GM12878 (cell line): ENCODE data around the gene PTCD2. TPM values are rescaled to one million over a fixed set of nuclear protein-coding genes. Genes with fewer than 3 reads are reported as not detected.
A peak's percentile ranks its signal among the peaks of the same experiment; 100 is the strongest.

Source experiments
- ATAC-seq: fragments of 200-7000 bp; cut with Tn5 transposase; 3 replicates; pipeline ENCODE4 v1.9.1; 2020; ENCODE audit warnings: mild to moderate bottlenecking, moderate library complexity
- BruUV-seq: library from RNA; stranded (reverse); fragments of 400-500 nt; replicated peaks from 2 replicates; lab custom pipeline; 2021; lab: Mats Ljungman, UMichigan
- CTCF ChIA-PET: fragments of 300-600 bp; sonication (Branson Sonifier 250); formaldehyde crosslinking; extraction: SDS; loops from one replicate; lab custom pipeline; 2021; ENCODE audit warnings: inconsistent platforms; lab: Yijun Ruan, JAX
- POLR2A ChIA-PET: fragments of 350-600 bp; formaldehyde crosslinking; extraction: SDS; loops from one replicate; lab custom pipeline; 2021; ENCODE audit warnings: inconsistent platforms; lab: Charles Lee
- RAD21 ChIA-PET: fragments of 300-600 bp; sonication (Branson Sonifier 250); formaldehyde crosslinking; loops from one replicate; lab custom pipeline; 2023; ENCODE audit warnings: antibody characterized with exemption; ENCODE audit not compliant: unreplicated experiment; lab: Charles Lee
- SMC1A ChIA-PET: fragments of 300-600 bp; sonication (Branson Sonifier 250); formaldehyde crosslinking; loops from one replicate; lab custom pipeline; 2023; ENCODE audit not compliant: unreplicated experiment, uncharacterized antibody; lab: Charles Lee
- DNase-seq: peaks from one replicate; pipeline ENCODE4 v3.0.0-alpha.2; 2011; ENCODE audit warnings: low read depth, low spot score
- FAIRE-seq: peaks from 3 replicates; lab custom pipeline; 2011; peaks lifted over from hg19 to GRCh38; lab: Jason Lieb, UNC
- H2AFZ ChIP-seq: 2 replicates; pipeline ENCODE4 v1.6.0; 2011; ENCODE audit warnings: low read depth, low read length, control low read depth; ENCODE audit not compliant: control insufficient read depth
- H3K27ac ChIP-seq: 2 replicates; pipeline ENCODE4 v1.5.1; 2011; ENCODE audit warnings: control low read depth; ENCODE audit not compliant: control insufficient read depth, insufficient read depth
- H3K27me3 ChIP-seq, 2 experiments: replicated peaks in 1 of 2; 2 replicates each; pipeline versions ENCODE4 v1.6.0 to v1.6.1; 2011; ENCODE audit warnings: low read length in 1 of 2; ENCODE audit not compliant: control insufficient read depth in 2 of 2, insufficient read depth in 2 of 2
- H3K36me3 ChIP-seq, 2 experiments: 2 replicates each; pipeline ENCODE4 v1.5.1; 2011; ENCODE audit warnings: low read length in 1 of 2; ENCODE audit not compliant: control insufficient read depth in 2 of 2, insufficient read depth in 2 of 2
- H3K4me1 ChIP-seq: 2 replicates; pipeline ENCODE4 v1.6.1; 2011; ENCODE audit warnings: mild to moderate bottlenecking, low read length, moderate library complexity, mixed read lengths; ENCODE audit not compliant: control insufficient read depth, insufficient read depth
- H3K4me2 ChIP-seq: 2 replicates; pipeline ENCODE4 v1.6.0; 2011; ENCODE audit warnings: control low read depth; ENCODE audit not compliant: control insufficient read depth, insufficient read depth
- H3K4me3 ChIP-seq: fragments of 200-600 bp; sonication (generic); 2 replicates; pipeline ENCODE4 v1.5.1; 2016
- H3K79me2 ChIP-seq: 2 replicates; pipeline ENCODE4 v1.6.0; 2011; ENCODE audit warnings: low read length; ENCODE audit not compliant: control insufficient read depth, insufficient read depth
- H3K9ac ChIP-seq: 2 replicates; pipeline ENCODE4 v1.8.0; 2011; ENCODE audit warnings: low read length, control low read depth, mixed read lengths; ENCODE audit not compliant: control insufficient read depth, insufficient read depth
- H3K9me3 ChIP-seq: replicated peaks from 3 replicates; pipeline ENCODE4 v1.5.1; 2011; ENCODE audit warnings: mild to moderate bottlenecking, low read length; ENCODE audit not compliant: control insufficient read depth, insufficient read depth
- H4K20me1 ChIP-seq: 2 replicates; pipeline ENCODE4 v1.6.0; 2011; ENCODE audit not compliant: control insufficient read depth, insufficient read depth
- BHLHE40 ChIP-seq, 2 experiments: fragments of 450-650 bp in 1 of 2; IDR thresholded peaks; 2 replicates each; pipeline ENCODE4 v1.6.1; 2011 to 2017; ENCODE audit warnings: low read depth in 2 of 2, borderline replicate concordance in 1 of 2, improper control_type of control experiment in 1 of 2, low read length in 1 of 2, mild to moderate bottlenecking in 1 of 2
- ESRRA ChIP-seq: IDR thresholded peaks from 2 replicates; pipeline ENCODE4 v1.6.1; 2012; ENCODE audit warnings: mild to moderate bottlenecking, low read length, improper control_type of control experiment
- FOS ChIP-seq: IDR thresholded peaks from 3 replicates; pipeline ENCODE4 v1.6.1; 2011; ENCODE audit warnings: borderline replicate concordance; ENCODE audit not compliant: insufficient read length; ENCODE audit errors: extremely low read depth
- GABPA ChIP-seq: IDR thresholded peaks from 2 replicates; pipeline ENCODE4 v1.6.1; 2014; ENCODE audit warnings: antibody characterized with exemption, low read depth, mild to moderate bottlenecking, inconsistent platforms
- HCFC1 ChIP-seq: fragments of 150-350 bp; IDR thresholded peaks from 2 replicates; pipeline ENCODE4 v1.6.1; 2014; ENCODE audit warnings: low read length
- LARP7 ChIP-seq: fragments of 450-650 bp; IDR thresholded peaks from 2 replicates; pipeline ENCODE4 v1.6.1; 2017; ENCODE audit warnings: mild to moderate bottlenecking
- MEF2B ChIP-seq: fragments of 450-650 bp; IDR thresholded peaks from 2 replicates; pipeline ENCODE4 v1.6.1; 2018; ENCODE audit warnings: mild to moderate bottlenecking, moderate library complexity; ENCODE audit not compliant: partially characterized antibody, poor library complexity, severe bottlenecking
- NBN ChIP-seq: fragments of 450-650 bp; IDR thresholded peaks from 2 replicates; pipeline ENCODE4 v1.6.1; 2016
- TCF12 ChIP-seq: IDR thresholded peaks from 2 replicates; pipeline ENCODE4 v1.6.1; 2011; ENCODE audit warnings: low read depth, mild to moderate bottlenecking, low read length
- ZBTB40 ChIP-seq: fragments of 450-650 bp; IDR thresholded peaks from 2 replicates; pipeline ENCODE4 v1.6.1; 2016; ENCODE audit warnings: mild to moderate bottlenecking, moderate library complexity, borderline replicate concordance
- WGBS: methylation state at CpG from one replicate; pipeline ENCODE4 v1.1.6; 2016; ENCODE audit warnings: low lambda C conversion rate; ENCODE audit not compliant: insufficient replicate concordance, insufficient coverage; ENCODE audit errors: missing lambda C conversion rate; 5-methylcytosine and 5-hydroxymethylcytosine counted together
- in situ Hi-C: fragments of 300-500 bp; cut with MboI; formaldehyde crosslinking; loops from 9 replicates; pipeline ENCODE4 v1.14.3; 2018; ENCODE audit warnings: mixed read lengths
- intact Hi-C: fragments of 100-400 bp; cut with micrococcal nuclease; formaldehyde crosslinking; loops from one replicate; pipeline ENCODE4 v1.14.2; 2022; ENCODE audit not compliant: unreplicated experiment
- polyA plus RNA-seq, 11 experiments: library from polyadenylated mRNA; depleted of rRNA in 4 of 11; unstranded in 6 of 11; stranded (reverse) in 5 of 11; fragments of >200 nt; fragmentation: Nextera tagmentation in 4 of 11; fragmentation: Illumina TruSeq in 1 of 11; extraction: Ambion mirVana in 4 of 11; extraction: Trizol in 1 of 11; gene quantifications; 1 replicate in 1 of 11; 2 replicates in 10 of 11; pipeline versions ENCODE4 v1.2.1 to v1.2.3, GENCODE V29; 2011 to 2016; ENCODE audit warnings: inconsistent platforms in 2 of 11, missing spikeins in 2 of 11, low read depth in 1 of 11
- total RNA-seq, 4 experiments: library from RNA; depleted of rRNA in 3 of 4; stranded (reverse); fragments of >200 nt in 3 of 4; fragmentation: Illumina TruSeq in 1 of 4; extraction: Trizol in 1 of 4; gene quantifications; 2 replicates each; pipeline versions ENCODE4 v1.2.1 to v1.2.3, GENCODE V29; 2013 to 2021
- TF ChIP-seq, protein P1 (sequence below): fragments of 150-350 bp; IDR thresholded peaks from 2 replicates; pipeline ENCODE4 v1.6.1; 2016; ENCODE audit warnings: low read depth, low read length

The PTCD2 gene
- total and polyA plus RNA-seq, 10 of the 15 experiments (the other 5 are each of a cell fraction or from before 2014, with no cell fraction given), result 8.7 to 15.0 (median 11.9) TPM

GRCh38 chr5:72302171-72302570 is 18.0 kb upstream of the PTCD2 start:
- POLR2A ChIA-PET, result interaction anchor here (0.9 to 2.0 kb wide), 9 partner anchors 8 to 166 kb away, joined by 3 to 10 read pairs (median 4); partner anchors contain the start of genes MRPS27 and PTCD2
- intact Hi-C loops, result loop anchor here (5.0 kb wide), 1 partner anchor 170 kb away; no protein-coding TSS in a partner anchor
- in situ Hi-C loops, result no loop called here
- Histone ChIP-seq H3K9ac (0 out of 2 replicates have a peak overlapping the region, but pooled peaks have one; percentile 1), H3K4me1 (peaks cover 60% of the 10 kb centered on the region), H3K4me2 (peak overlapping the region; percentile 64), H3K27me3 (no peaks in the 10 kb centered on the region), H3K79me2 (peaks cover 82% of the 10 kb centered on the region), H3K27ac (peak overlapping the region; percentile 62), H3K9me3 (no peaks in the 10 kb centered on the region), H3K36me3 (no peaks in the 10 kb centered on the region), H3K4me3 (peak overlapping the region; percentile 16), H4K20me1 (no peaks in the 10 kb centered on the region), H2AFZ (no peak overlapping the region)
- SMC1A ChIA-PET, result interaction anchor here (0.6 to 2.4 kb wide), 10 partner anchors 9 to 826 kb away, joined by 3 to 9 read pairs (median 4); no protein-coding TSS in a partner anchor
- TF ChIP-seq ESRRA, result no peak
- no peak for TF ChIP-seq HCFC1
- no peak for TF ChIP-seq ZBTB40
- no peak for TF ChIP-seq GABPA
- TF ChIP-seq NBN, result no peak
- no peak for TF ChIP-seq BHLHE40 (IDR thresholded peaks at IDR 0.05; ENCODE audit: borderline replicate concordance in 1 of 2, low read depth in 2 of 2, low read length in 1 of 2)
- TF ChIP-seq FOS, result no peak
- no peak for TF ChIP-seq LARP7
- TF ChIP-seq TCF12, result no peak
- TF ChIP-seq MEF2B, result no peak
- TF ChIP-seq, protein P1, sequence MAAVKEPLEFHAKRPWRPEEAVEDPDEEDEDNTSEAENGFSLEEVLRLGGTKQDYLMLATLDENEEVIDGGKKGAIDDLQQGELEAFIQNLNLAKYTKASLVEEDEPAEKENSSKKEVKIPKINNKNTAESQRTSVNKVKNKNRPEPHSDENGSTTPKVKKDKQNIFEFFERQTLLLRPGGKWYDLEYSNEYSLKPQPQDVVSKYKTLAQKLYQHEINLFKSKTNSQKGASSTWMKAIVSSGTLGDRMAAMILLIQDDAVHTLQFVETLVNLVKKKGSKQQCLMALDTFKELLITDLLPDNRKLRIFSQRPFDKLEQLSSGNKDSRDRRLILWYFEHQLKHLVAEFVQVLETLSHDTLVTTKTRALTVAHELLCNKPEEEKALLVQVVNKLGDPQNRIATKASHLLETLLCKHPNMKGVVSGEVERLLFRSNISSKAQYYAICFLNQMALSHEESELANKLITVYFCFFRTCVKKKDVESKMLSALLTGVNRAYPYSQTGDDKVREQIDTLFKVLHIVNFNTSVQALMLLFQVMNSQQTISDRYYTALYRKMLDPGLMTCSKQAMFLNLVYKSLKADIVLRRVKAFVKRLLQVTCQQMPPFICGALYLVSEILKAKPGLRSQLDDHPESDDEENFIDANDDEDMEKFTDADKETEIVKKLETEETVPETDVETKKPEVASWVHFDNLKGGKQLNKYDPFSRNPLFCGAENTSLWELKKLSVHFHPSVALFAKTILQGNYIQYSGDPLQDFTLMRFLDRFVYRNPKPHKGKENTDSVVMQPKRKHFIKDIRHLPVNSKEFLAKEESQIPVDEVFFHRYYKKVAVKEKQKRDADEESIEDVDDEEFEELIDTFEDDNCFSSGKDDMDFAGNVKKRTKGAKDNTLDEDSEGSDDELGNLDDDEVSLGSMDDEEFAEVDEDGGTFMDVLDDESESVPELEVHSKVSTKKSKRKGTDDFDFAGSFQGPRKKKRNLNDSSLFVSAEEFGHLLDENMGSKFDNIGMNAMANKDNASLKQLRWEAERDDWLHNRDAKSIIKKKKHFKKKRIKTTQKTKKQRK, result no peak
- ATAC-seq (no peak), DNase-seq (no peak), FAIRE-seq (no peak)
- CTCF ChIA-PET, result interaction anchor here (0.9 to 1.7 kb wide), 4 partner anchors 9 to 515 kb away, joined by 3 to 6 read pairs (median 4); no protein-coding TSS in a partner anchor
- BruUV-seq, result no TSS peak
- RAD21 ChIA-PET, result interaction anchor here (1.4 to 6.1 kb wide), 3 partner anchors 10 to 68 kb away, joined by 6 to 29 read pairs (median 6); partner anchors contain the start of genes MRPS27 and PTCD2
- WGBS, result 55% methylated on average over 3 of the region's 3 CpGs
